Right cardiac atrium (tissue), 5 donors: Measurements from ENCODE around the gene CTRB1. TPM values are rescaled to one million over a fixed set of nuclear protein-coding genes. Genes with fewer than 3 reads are reported as not detected.
"Not testable (repeated sequence)": the region's sequence is repeated elsewhere in the genome, so short reads cannot be mapped to it uniquely, and the experiment has no call there.

Experiments
- ATAC-seq, 2 donors: fragments of 200-7000 bp; cut with Tn5 transposase; one replicate each; pipeline versions ENCODE4 v1.8.0 to v1.9.1; 2020; ENCODE audit warnings: moderate library complexity in 2 of 2, mild to moderate bottlenecking in 1 of 2
- DNase-seq, 3 donors: peaks; one replicate each; pipeline ENCODE4 v3.0.0-alpha.2; 2020
- H3K27ac ChIP-seq: one replicate; pipeline ENCODE4 v1.5.1; 2013; ENCODE audit warnings: mild to moderate bottlenecking, low read length, control low read depth, moderate library complexity
- H3K27me3 ChIP-seq: one replicate; pipeline ENCODE4 v1.6.1; 2013; ENCODE audit not compliant: control insufficient read depth, insufficient read depth
- H3K4me1 ChIP-seq: one replicate; pipeline ENCODE4 v1.6.1; 2013; ENCODE audit warnings: low read length; ENCODE audit not compliant: control insufficient read depth, insufficient read depth
- H3K4me3 ChIP-seq: one replicate; pipeline ENCODE4 v1.5.1; 2013; ENCODE audit warnings: low read length, control low read depth
- H3K9me3 ChIP-seq: one replicate; pipeline ENCODE4 v1.6.1; 2013; ENCODE audit warnings: low read length; ENCODE audit not compliant: control insufficient read depth
- WGBS: extraction: QIAGEN DNeasy Blood & Tissue Kit; methylation state at CpG from one replicate; pipeline ENCODE4 v1.1.7; 2013; 5-methylcytosine and 5-hydroxymethylcytosine counted together
- intact Hi-C, 4 donors: fragments of 100-400 bp; cut with DNase I; formaldehyde crosslinking; loops; one replicate each; pipeline versions ENCODE4 v1.11.0 to v1.14.0; 2022 to 2023
- polyA plus RNA-seq: library from polyadenylated mRNA; stranded (reverse); fragments of 200-250 nt; gene quantifications from one replicate; pipeline ENCODE4 v1.2.3, GENCODE V29; 2013
- total RNA-seq, 4 donors: library from RNA; stranded (reverse); fragmentation: NEBNext Ultra II Directional; extraction: Animal tissue kit (Norgen Biotek cat#: 25700); gene quantifications; one replicate each; pipeline ENCODE4 v1.2.1, GENCODE V29; 2021
- donor health status: healthy with polysubstance abuse.
- donor health status: DM: no; HTN: yes; CAD: no.
- donor health status: DM: no; HTN: no; CAD: no.
- donor health status: DM: no; HTN: yes; CAD: no; lungs with severe emphysema.
- donor health status: DM: yes; HTN: yes; CAD: no.

CTRB1 gene
- total and polyA plus RNA-seq, 5 donors: 0.27 to 0.62 TPM; not detected in 3

DNA sequence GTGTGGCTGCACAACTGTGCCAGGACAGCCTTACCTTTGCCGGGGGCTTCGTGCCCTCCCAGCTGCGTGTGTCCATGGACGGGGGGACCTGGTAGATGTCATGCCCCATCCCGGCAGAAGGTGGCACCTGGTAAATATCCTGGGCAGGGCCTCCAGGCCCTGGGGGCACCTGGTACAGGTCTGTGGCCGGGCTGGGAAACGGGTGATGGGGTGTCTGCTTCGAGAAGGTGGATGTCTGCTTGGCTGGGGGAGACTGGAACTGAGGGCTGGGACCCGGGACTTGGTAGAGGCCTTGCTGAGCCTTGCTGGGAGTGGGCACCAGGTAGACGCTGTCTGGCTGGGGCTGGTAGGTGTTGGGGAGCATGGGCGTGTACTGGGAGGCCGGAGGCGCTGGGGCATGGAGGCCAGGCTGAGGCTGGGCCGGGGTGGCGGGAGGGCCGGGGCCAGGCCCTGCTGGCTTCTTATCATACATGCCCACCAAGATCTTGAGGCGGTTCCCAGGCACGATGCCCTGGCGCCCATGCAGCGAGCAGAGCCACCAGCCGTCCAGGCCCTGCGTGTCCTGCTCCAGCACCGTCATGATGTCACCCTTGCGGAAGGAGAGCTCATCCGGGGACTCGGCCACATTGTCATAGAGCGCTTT lies 23.8 kb downstream of the CTRB1 start:
- H3K9me3 ChIP-seq, H3K27me3 ChIP-seq, H3K4me3 ChIP-seq, intact Hi-C loops, H3K27ac ChIP-seq, ATAC-seq: not testable (repeated sequence)
- H3K4me1 ChIP-seq: peaks cover 34% of the 10 kb centered on the region
- 85% methylated on average over 27 of the region's 27 CpGs for WGBS
- peak in 1 of 3 donors; percentile 61 for DNase-seq

DNA sequence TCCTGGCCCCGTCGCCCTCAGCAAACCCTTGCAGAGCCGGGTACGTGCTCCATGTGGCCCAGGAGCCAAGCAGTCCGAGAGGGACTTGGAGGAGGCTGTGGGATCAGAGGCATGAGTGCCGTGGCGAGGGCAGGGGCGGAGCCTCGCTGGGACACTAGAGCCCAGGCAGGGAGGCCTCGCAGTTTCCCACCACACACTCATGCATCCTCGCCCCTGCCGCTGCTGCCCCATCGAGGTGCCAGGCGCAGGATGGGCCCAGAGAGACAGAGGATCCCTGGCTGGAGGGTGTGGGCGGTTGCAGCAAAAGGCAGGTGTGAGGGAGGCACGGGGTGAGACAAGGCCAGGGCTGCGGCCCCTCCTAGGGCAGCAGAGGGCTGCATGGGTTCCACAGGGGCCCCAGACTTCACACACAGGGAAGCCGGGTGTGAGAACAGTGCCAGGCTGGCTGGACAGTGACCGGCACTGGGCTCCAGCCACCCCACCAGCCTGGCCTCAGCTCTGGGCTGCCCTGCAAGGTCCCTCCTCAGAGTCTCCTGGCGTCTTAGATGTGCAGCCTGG lies 25.0 kb downstream of the CTRB1 start:
- ATAC-seq (no peak), DNase-seq (peak; percentile 28 to 68 (median 61))
- intact Hi-C loops: no loop called here
- Histone ChIP-seq H3K4me1 (peaks cover 36% of the 10 kb centered on the region), H3K27ac (peak overlapping the region; percentile 40), H3K9me3 (no peaks in the 10 kb centered on the region), H3K27me3 (no peaks in the 10 kb centered on the region), H3K4me3 (no peak overlapping the region)
- 46% methylated on average over 20 of the region's 20 CpGs for WGBS

DNA sequence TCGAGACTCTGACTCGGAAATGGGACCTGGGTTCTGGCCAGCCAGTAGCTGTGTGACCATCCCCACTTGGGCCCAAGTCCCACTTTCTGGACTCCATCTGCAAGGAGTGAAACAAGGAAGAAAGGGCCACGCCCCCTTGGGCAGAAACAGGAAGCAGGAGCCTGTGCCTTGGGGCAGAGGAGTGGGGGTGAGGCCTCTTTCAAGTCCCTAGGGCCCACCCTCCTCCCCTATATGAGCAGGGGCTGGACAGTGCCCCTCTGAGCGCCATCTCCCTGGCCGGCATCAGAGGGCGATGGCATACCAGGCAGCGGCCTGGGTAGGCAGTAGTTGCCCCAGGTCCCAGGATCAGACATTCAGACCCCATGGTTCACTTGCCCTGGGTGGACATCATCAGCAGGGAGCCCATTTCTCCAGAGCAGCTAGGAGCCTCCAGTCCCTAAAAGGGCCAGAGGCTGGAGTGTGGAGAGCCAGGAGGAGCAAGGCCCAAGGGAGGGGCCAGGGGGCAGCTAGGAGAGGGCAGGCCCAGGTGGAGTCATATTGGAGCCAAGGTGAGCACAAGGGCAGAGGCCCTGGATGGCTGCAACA lies 25.5 kb downstream of the CTRB1 start:
- ATAC-seq: peak in 1 of 2 donors; percentile 0
- intact Hi-C loops: no loop called here
- Histone ChIP-seq H3K4me3 (no peak overlapping the region), H3K27ac (peak overlapping the region; percentile 40), H3K4me1 (peaks cover 33% of the 10 kb centered on the region), H3K27me3 (no peaks in the 10 kb centered on the region), H3K9me3 (no peaks in the 10 kb centered on the region)
- DNase-seq: peak; percentile 75 to 86 (median 86)
- 44% methylated on average over 7 of the region's 7 CpGs for WGBS

DNA sequence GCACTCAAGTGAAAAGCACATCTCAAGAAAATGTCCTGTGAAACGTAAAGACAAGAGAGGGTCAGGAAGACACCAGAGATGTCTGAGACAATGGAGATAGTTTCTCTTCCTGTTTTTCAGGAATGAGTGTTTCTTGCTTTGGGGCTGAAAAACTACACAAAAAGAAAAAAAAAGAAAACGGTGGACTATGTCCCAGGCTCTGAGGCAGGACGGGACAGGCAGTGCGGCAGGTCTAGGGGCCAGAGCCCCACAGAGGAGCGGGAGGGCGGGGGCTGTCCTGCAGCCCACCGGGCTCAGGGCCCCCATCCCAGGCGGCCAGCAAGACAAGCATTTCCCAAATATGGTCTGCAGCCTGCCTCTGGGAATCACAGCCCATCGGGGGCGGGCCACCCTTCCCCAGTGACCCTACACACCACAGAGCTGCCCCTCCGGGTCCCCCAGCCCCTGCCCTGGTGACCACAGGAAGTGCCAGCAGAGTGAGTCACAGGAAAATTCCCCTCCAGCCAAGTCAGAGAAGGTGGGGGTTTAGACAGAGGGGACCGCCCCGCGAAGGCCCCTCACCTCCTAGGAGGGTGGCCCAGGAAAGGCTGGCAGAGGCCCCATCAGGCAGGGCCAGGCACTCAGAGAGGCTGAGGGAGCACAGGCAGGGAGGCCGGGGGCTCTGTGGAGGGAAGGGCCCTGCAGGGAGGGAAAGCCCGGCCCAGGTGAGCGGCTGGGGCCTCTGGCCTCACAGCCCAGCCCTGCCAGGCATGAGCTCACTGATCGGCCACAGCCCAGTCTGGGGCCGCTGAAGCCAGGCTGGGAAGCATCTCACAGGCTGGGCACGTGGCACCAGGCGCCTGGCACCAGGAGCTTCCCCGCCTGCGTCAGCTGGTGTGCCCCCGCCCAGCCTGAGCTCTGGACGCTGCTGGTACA lies 26.3 kb downstream of the CTRB1 start:
- Histone ChIP-seq H3K4me3 (no peak overlapping the region), H3K9me3 (no peaks in the 10 kb centered on the region), H3K4me1 (peaks cover 38% of the 10 kb centered on the region), H3K27ac (peak overlapping the region; percentile 66), H3K27me3 (no peaks in the 10 kb centered on the region)
- WGBS: 20% methylated on average over 25 of the region's 25 CpGs
- ATAC-seq (peak; percentile 73 to 79), DNase-seq (peak; percentile 87 to 92 (median 91))
- intact Hi-C loops: no loop called here

DNA sequence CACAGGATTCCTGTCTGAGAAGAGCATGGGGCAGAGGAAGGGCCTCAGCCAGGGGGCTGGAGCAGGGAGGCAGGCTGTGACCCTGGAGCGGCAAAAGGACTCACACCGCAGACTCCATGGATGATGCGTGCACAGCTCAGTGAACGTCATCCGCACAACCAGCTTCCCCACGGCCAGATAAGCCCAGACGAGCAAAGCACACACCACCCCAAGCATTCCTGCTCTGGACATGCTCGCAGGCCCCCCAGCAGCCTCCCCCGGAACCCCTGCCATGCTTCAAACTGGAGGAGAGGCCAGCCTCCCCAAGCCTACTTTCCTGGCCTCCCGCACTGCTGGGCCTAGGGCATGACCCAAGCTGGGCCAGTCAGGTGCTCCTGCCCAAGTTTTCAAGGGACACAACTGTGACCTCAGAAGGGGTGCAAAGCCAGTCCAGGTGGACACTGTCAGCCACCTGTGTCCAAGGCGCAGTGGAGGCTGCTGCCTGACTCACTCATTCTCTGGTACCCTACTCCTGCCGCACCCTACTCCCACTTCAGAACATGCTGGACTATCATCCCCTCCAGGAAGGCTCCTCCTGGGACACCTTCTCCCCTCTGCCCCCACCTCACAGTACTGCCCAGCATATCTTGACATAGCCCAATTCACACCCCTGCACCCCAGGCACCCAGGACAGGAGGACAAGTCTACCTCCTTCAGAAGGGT lies 27.9 kb downstream of the CTRB1 start:
- Histone ChIP-seq H3K27me3 (no peaks in the 10 kb centered on the region), H3K27ac (peak overlapping the region; percentile 53), H3K4me1 (peaks cover 38% of the 10 kb centered on the region), H3K4me3 (no peak overlapping the region), H3K9me3 (no peaks in the 10 kb centered on the region)
- ATAC-seq (no peak), DNase-seq (peak in 2 of 3 donors; percentile 18 to 60)
- intact Hi-C loops: no loop called here
- WGBS: 73% methylated on average over 12 of the region's 12 CpGs

DNA sequence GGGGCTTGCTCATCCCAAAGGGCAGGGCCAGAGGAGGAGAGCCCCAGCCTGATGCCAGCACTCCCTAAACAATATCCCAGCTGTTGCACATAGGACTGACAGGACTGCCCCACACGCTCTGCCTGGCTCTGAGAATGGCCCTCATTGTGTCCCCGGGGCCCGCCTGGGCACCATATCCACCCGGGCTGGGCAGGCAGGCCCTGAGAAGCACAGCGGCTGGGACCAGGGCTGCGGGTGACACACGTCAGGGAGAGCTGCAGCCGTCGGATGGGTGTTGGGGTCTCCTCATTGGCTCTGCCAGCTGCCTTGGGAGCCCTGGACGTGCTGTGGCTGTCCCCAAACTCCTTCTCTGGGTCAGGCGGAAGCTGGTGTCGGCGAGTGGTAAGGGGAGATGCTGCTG lies 28.5 kb downstream of the CTRB1 start:
- Histone ChIP-seq H3K4me1 (peaks cover 42% of the 10 kb centered on the region), H3K27ac (peak overlapping the region; percentile 53), H3K27me3 (no peaks in the 10 kb centered on the region), H3K4me3 (no peak overlapping the region), H3K9me3 (no peaks in the 10 kb centered on the region)
- DNase-seq: peak in 2 of 3 donors; percentile 22 to 63
- WGBS: 66% methylated on average over 13 of the region's 13 CpGs
- no peak for ATAC-seq
- intact Hi-C loops: no loop called here

DNA sequence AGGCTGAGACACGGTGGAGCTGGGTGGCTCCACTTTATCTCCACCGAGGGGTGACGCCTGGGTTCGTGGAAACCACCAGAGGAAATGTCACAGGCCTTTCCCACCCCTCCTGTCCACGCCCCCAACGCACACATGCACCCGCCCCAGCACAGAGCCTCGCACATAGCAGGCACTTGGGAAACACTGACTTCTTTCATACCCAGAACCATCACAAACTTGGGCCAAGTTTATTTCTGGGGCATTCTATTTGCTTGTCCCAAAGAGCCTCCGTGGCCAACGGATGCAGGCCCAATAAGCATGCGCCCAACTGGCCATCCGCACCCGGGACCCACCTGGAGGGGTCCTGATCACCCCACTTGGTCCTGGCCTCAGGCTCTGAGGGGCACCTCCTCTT lies 29.4 kb downstream of the CTRB1 start:
- H3K27ac ChIP-seq: peak overlapping the region; percentile 14

DNA sequence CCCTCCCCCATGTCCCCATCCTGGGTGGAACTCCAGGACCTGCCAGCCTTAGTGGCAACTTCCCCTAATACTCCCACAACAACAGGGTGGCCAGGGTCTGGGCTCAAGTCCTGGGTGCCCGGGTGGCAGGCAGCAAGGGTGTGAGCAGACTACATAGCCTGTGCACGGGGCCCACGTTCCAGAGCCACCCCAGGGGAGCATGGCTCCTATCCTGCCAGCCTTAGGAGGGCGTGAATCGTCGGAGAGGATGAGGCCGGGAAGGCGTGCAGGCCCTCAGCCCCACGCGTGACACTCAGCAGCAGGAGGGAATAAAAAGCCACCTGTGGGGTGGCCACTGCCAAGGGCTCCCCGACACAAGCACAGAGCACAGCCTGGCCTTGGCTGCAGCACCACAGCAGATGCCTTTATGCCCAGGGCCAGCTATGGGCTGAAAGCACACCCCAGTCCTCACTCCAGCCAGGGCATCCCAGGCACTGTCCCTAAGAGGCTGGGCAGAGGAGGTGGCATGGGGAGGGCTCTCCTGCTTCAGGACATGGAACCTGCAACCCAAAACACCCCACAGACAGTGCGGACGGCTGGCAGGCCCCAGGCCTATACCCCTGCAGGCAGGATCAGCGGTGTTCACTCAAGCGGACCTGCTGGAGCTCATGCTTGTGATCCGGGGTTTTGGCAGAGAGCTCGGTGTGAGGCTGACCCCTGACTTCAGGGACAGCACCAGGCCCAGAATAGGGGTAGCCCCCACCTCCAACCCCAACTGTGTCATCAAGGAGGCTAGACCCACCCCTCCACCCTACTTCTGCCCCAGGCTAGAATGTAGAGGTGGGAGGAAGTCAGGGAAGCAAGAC lies 30.0 kb downstream of the CTRB1 start:
- Histone ChIP-seq H3K4me1 (peaks cover 54% of the 10 kb centered on the region), H3K4me3 (no peak overlapping the region), H3K9me3 (no peaks in the 10 kb centered on the region), H3K27ac (peak overlapping the region; percentile 62), H3K27me3 (no peaks in the 10 kb centered on the region)
- WGBS: 44% methylated on average over 17 of the region's 17 CpGs
- ATAC-seq: no peak
- intact Hi-C loops: no loop called here
- DNase-seq: peak in 2 of 3 donors; percentile 19 to 55

More for the DNA sequence above, 29.4 kb downstream of the CTRB1 start:
- ATAC-seq (peak in 1 of 2 donors; percentile 27), DNase-seq (peak; percentile 65 to 77 (median 73))
- Histone ChIP-seq H3K4me3 (no peak overlapping the region), H3K4me1 (peaks cover 48% of the 10 kb centered on the region), H3K9me3 (no peaks in the 10 kb centered on the region), H3K27me3 (no peaks in the 10 kb centered on the region)
- intact Hi-C loops: no loop called here
- 36% methylated on average over 13 of the region's 13 CpGs for WGBS

DNA sequence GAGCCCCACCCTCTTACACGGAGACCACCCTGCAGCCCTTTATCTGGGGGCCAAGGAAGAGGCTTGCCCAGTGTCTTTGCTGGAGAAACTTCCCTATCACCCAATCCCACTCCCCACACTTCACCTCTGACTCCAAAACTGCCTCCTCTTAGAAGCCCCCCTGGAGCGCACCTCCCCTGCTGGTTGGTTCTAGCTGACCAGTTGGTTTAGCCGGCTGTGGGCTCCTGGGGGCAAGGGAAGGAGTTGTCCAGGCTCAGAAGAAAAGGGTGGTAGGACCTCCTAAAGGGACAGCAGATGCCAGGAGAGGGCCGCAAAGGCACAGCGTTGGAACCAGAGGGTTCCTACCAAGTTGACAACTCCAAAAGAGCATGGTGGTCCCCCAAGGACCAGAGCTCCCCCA lies 30.7 kb downstream of the CTRB1 start:
- Histone ChIP-seq H3K27me3 (no peaks in the 10 kb centered on the region), H3K4me1 (peaks cover 55% of the 10 kb centered on the region)

More for the DNA sequence above, 30.7 kb downstream of the CTRB1 start:
- DNase-seq: peak in 1 of 3 donors; percentile 18
- ATAC-seq: no peak
- H3K27ac ChIP-seq: peak overlapping the region; percentile 62
- no peaks in the 10 kb centered on the region for H3K9me3 ChIP-seq
- 66% methylated on average over 5 of the region's 5 CpGs for WGBS
- H3K4me3 ChIP-seq: no peak overlapping the region
- intact Hi-C loops: no loop called here
